Measurements from ENCODE around the gene MFAP4.
"Not testable (repeated sequence)": the region's sequence is repeated elsewhere in the genome, so short reads cannot be mapped to it uniquely, and the experiment has no call there.

DNA sequence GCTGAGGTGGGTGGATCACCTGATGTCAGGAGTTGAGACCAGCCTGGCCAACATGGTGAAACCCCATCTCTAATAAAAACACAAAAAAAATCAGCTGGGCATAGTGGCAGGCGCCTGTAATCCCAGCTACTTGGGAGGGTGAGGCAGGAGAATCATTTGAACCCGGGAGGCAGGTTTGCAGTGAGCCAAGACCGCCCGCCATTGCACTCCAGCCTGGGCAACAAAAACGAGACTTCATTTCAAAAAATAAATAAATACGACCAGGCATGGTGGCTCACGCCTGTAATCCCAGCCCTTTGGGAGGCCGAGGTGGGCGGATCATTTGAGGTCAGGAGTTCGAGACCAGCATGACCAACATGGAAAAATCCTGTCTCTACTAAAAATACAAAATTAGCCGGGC, 33.6 kb downstream of the MFAP4 start:
- not testable (repeated sequence) for TF ChIP-seq SUZ12 (IDR thresholded peaks at IDR 0.05; ENCODE audit: extremely low read depth, insufficient read depth, insufficient read length); YY1 (IDR thresholded peaks at IDR 0.05; ENCODE audit: insufficient read depth, insufficient read length)
